ENCODE results near the gene ANTKMT.
"Not testable (repeated sequence)": the region's sequence is repeated elsewhere in the genome, so short reads cannot be mapped to it uniquely, and the experiment has no call there.

- TF ChIP-seq EZH2 (IDR thresholded peaks at IDR 0.05); POLR2AphosphoS5 (IDR thresholded peaks at IDR 0.05; ENCODE audit: borderline replicate concordance, low read depth, low read length): not testable (repeated sequence)
Observed at GRCh38 chr16:742894-743293, 21.9 kb downstream of the ANTKMT start.
